Measurements from ENCODE around the gene KIAA0513. TPM values are rescaled to one million over a fixed set of nuclear protein-coding genes. Genes with fewer than 3 reads are reported as not detected.

KIAA0513 gene
- total RNA-seq, 1 donor from 2014 or later, result 12.5 TPM

DNA sequence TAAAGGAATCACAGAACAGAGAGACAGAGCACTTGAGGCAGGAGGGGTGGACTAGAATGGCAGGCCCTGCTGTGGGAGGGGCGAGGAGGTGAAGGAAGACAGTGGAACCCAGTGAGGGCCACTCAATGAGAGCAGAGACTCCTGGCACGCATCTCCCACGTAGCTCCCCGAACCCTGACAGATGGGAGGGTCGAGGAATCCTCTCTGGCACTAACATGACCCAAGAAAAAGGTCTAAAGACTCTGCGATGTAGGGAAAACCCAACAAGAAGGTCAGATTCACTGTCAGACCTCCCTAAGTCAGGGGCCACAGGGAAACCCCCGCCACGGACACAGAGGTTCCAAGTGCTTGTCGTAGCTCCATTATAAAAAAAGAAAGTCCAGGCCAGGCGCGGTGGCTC is 31.2 kb upstream of the KIAA0513 start:
- H3K4me3 ChIP-seq (ENCODE audit: low read depth, low read length), result no peak overlapping the region
- no peak for DNase-seq (ENCODE audit: low read depth)
- TF ChIP-seq, protein P1, sequence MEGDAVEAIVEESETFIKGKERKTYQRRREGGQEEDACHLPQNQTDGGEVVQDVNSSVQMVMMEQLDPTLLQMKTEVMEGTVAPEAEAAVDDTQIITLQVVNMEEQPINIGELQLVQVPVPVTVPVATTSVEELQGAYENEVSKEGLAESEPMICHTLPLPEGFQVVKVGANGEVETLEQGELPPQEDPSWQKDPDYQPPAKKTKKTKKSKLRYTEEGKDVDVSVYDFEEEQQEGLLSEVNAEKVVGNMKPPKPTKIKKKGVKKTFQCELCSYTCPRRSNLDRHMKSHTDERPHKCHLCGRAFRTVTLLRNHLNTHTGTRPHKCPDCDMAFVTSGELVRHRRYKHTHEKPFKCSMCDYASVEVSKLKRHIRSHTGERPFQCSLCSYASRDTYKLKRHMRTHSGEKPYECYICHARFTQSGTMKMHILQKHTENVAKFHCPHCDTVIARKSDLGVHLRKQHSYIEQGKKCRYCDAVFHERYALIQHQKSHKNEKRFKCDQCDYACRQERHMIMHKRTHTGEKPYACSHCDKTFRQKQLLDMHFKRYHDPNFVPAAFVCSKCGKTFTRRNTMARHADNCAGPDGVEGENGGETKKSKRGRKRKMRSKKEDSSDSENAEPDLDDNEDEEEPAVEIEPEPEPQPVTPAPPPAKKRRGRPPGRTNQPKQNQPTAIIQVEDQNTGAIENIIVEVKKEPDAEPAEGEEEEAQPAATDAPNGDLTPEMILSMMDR (conservative IDR thresholded peaks at IDR 0.05; ENCODE audit: low read depth, low read length), result no peak

GRCh38 chr16:84999200-84999599 is 28.4 kb upstream of the KIAA0513 start:
- TF ChIP-seq, protein P1 (conservative IDR thresholded peaks at IDR 0.05; ENCODE audit: low read depth, low read length), result no peak
- H3K4me3 ChIP-seq (ENCODE audit: low read depth, low read length), result no peak overlapping the region
- DNase-seq (ENCODE audit: low read depth), result no peak

DNA sequence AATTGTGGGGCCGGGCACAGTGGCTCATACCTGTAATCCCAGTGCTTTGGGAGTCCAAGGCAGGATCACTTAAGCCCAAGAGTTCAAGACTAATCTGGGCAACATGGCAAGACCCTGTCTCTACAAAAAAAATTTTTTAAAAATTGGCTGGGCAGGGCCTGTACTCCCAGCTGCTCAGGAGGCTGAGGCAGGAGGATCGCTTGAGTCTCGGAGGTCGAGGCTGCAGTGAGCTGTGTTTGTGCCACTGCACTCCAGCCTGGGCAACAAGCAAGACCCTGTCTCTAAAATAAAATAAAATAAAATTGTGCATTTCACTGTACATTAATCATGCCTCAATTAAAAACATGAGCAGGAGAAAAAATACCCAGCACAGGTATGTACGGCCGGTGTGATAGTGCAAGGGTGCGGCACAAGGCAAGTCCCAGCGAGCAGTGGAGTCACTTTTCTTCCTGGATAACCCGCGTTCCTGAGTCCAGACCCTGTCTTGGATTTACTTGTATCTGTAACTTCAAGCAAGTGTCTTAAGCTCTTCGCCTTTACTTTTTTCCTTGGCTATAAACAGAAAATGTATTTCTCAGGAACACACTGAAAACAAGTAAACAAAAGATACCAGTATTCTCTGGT is 27.6 kb upstream of the KIAA0513 start:
- DNase-seq (ENCODE audit: low read depth), result no peak

DNA sequence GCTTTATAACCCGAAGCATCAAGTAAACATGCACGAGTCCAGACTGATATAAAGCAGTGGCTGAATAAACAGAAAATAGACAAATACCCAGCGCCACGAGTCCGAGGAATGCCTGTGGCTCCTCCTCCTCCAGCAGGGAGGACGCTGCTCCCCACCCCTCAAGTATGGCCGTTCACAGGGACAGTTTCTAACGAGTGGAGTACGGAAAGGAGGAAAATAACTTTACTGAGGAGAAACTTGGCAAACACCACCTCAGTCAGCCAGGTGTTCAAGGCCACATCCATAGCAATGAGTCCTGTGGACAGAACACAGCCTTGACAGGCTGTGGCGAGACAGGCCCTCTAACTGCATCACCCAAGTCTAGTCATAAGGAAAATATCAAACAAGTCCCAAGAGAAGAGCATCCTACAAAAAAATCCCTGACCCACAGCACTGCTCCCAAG is 25.5 kb upstream of the KIAA0513 start:
- H3K4me3 ChIP-seq (ENCODE audit: low read depth, low read length), result no peak overlapping the region
- TF ChIP-seq, protein P1 (conservative IDR thresholded peaks at IDR 0.05; ENCODE audit: low read depth, low read length), result no peak
- no peak for DNase-seq (ENCODE audit: low read depth)

More for the DNA sequence above, 27.6 kb upstream of the KIAA0513 start:
- no peak overlapping the region for H3K4me3 ChIP-seq (ENCODE audit: low read depth, low read length)
- TF ChIP-seq, protein P1 (conservative IDR thresholded peaks at IDR 0.05; ENCODE audit: low read depth, low read length), result no peak

DNA sequence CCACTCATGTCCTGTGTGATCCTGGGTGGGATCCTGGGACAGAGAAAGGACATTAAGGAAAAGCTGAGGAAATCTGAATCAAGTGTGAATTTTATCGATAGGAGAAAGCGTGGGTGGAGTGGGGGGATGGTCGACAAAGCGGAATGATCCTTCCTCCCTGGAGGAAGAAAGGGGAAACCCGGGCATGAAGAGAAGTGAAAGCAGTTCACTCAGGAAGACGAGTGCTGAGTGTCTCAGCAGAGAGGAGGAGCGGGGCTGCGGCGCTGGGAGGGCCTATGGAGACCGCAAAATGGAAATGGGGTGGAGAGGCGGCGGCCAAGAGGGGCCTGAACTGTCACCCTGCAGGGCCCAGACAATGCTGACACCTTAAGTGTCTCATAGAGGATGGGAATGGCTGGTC is 25.0 kb upstream of the KIAA0513 start:
- H3K4me3 ChIP-seq (ENCODE audit: low read depth, low read length), result no peak overlapping the region
- DNase-seq (ENCODE audit: low read depth), result no peak
- TF ChIP-seq, protein P1 (conservative IDR thresholded peaks at IDR 0.05; ENCODE audit: low read depth, low read length), result no peak

- DNase-seq (ENCODE audit: low read depth), result no peak
Observed at GRCh38 chr16:85003076-85003475, 24.5 kb upstream of the KIAA0513 start.

More at GRCh38 chr16:85003076-85003475, 24.5 kb upstream of the KIAA0513 start:
- TF ChIP-seq, protein P1 (conservative IDR thresholded peaks at IDR 0.05; ENCODE audit: low read depth, low read length), result no peak
- no peak overlapping the region for H3K4me3 ChIP-seq (ENCODE audit: low read depth, low read length)
